ENCODE results near the gene SLC12A4.
"Not testable (repeated sequence)": the region's sequence is repeated elsewhere in the genome, so short reads cannot be mapped to it uniquely, and the experiment has no call there.

Gene SLC12A4

GRCh38 chr16:67924140-67924906, 44.1 kb downstream of the SLC12A4 start:
- no peak for DNase-seq

GRCh38 chr16:67923414-67924116, 44.9 kb downstream of the SLC12A4 start:
- DNase-seq: no peak

DNA sequence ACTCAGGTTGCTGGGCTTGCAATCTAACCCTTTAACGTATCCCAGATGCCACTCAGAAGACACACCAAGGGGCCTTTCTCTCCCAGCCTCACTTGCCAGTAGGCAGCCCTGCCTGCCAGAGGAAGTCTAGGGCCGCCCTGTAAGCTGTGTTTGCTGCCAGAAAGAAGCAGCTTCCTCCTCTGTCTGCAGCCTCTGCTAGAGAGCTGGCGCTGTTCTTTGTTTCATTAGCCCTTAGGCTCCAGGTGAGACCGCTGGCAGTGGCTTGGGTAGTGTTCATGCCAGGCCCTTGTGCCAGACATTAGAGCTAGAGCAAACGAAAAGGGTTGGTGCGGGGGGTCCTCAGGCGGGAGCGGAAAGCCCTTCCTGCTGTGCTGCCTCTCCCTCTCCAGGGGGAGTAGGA, 45.7 kb downstream of the SLC12A4 start:
- DNase-seq: no peak

DNA sequence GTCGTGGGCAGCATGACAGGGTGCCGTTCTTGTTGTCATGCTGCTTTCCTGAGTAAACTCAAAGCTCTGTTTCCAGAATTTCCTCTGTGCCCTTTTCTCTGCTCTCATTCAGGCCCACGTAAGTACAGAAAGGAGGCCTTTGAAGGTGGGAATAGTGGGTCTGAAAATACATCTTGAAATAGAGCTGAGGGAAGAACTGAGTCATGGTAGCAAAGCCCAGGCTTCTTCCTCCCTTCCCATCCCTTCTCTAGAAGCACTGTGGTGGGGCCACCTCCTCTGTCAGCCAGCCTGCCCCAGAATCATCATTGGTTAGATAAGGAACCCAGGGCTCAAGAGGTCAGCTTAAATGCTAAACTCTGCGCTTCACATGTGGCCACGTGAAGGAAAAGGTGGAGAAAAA, 46.2 kb downstream of the SLC12A4 start:
- DNase-seq: no peak

- no peak for DNase-seq
Measured at GRCh38 chr16:67919622-67920221, 48.7 kb downstream of the SLC12A4 start.

DNA sequence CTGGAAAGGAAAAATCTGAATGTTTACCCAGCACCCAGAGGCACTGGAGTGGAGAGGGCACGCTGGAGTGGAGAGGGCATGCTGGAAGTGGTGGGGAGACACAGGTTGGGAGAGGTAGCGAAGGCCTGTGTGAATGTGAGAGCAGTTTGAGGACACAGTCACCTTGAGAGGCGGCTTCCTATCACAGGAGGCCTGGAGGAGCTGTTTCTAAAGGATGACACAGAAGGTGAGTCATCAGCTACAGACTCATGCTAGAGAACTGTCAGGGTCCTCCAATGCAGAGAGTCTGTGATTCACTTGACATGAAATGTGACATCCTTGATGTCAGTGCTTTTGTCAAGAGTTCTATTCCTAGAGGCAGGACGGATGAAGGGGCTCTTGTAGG, 50.6 kb downstream of the SLC12A4 start:
- DNase-seq: no peak

DNA sequence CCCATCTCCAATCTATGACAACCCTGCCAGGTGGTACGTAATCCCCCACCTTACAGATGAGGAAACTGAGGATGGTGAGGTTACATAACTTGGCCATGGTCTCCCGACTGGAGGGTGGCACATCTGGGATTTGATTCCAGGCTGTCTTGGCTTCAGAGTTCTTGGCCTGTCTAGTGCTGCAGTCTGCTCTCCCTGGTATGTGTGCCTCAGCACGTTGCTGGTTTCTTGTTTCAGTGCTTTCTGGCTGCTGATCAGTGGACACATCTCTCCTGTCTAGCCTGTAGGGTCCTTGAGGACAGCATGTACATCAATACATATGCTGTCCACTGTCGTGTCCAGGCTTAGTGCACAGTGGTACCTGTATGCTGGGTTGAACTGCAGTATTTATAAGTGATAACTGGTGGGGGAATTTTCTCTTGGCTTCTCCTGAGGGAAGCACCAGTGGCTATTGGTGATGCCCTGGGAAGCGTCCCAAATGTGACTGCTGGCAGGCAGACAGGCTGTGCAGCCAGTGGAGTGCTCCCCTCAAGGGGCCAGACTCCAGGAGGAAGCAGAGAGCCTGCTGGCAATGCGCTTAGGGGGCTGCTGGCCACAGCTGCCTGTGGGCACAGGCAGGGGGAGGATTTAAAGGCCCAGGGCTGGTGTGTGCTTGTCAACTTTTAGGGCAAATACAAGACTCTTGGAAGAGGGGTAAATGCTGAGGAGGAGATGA, 51.1 kb downstream of the SLC12A4 start:
- no peak for DNase-seq

GRCh38 chr16:67915831-67916723, 52.4 kb downstream of the SLC12A4 start:
- no peak for DNase-seq

GRCh38 chr16:67915496-67915769, 53.0 kb downstream of the SLC12A4 start:
- DNase-seq: not testable (repeated sequence)

DNA sequence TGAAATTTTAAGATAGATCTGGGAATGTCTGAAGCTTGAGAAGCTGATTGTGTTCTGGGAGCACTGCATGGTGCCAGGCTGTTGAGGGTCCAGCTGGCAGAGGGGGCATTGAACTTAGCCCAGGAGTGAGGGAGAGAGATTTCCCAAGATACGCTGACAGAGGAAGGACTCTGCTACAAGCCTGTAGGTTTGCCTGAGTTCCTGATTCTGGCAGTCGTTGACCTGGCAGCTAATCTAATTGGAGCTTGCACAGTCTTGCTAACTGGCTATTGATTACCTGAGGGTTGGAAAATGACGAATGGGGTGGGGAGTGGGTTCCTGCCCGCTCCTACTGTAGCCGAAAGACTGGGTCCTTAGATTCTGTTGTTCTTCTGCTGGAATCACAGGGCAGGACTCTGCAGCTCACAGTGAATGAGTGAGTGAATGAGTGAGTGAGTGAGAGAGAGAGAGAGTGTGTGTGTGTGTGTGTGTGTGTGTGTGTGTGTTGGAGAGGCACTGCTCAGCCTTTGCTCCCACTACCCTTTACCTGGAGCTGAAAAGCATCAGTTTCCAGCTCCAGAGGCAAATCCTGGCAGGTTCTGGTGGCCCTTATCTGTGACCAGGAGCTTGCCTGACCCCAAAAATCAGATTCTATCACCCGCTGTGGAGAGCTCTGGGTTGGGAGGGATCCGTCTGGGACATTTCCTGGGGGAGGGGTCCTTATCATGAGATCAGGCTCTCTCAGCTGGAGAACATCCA, 53.5 kb downstream of the SLC12A4 start:
- DNase-seq: no peak

DNA sequence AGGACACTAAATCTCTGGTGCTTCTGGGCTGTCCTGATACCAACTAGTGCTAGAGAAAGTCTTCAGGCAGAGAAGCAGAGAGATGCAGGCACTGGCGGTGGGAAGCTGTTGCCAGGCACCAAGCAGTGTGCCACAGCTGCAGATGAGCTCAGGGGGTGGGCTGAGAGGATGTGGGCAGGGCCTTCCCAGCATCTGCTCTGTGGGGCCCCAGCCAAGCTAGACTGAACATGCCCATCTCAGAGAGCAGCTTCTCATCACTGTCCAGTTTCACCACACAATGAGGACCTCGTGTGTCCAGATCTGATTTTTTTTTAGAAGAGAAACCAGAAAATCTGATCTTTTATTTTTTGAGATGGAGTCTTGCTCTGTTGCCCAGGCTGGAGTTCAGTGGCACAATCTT, 58.3 kb downstream of the SLC12A4 start:
- no peak for DNase-seq

GRCh38 chr16:67909056-67909742, 59.2 kb downstream of the SLC12A4 start:
- DNase-seq: no peak

DNA sequence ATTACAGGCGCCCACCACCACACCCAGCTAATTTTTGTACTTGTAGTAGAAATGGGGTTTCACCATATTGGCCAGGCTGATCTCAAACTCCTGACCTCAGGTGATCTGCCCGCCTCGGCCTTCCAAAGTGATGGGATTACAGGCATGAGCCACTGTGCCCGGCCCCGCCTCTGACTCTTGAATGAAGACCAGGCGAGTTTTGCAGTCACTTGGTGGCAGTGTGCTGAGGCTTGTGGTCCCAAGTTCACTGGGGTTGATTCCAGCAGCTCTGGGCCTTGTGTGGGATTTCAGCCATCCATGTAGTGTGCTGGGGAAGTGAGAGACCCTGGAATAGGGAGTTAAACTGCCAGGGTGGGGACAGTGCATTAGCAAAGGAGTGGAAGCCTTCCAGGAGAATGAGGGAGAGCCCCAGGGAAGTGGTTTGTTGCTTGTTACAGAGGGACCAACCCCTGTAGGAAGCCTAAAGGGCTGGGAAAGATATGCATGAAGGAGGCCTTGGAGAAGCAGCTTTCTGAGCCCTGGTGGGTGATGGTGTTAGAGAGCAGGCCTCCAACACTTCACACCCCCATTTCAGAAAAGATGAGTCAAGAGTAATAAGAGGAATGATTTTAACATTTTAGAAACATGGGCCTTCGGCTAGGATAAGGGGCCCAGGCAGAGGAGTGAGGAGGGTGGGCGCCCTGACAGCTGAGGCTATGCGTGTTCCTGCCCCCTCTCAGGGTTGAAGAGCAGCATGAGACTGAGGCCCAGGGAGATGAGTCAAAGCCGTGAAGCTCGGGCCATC, 60.8 kb downstream of the SLC12A4 start:
- DNase-seq: no peak

DNA sequence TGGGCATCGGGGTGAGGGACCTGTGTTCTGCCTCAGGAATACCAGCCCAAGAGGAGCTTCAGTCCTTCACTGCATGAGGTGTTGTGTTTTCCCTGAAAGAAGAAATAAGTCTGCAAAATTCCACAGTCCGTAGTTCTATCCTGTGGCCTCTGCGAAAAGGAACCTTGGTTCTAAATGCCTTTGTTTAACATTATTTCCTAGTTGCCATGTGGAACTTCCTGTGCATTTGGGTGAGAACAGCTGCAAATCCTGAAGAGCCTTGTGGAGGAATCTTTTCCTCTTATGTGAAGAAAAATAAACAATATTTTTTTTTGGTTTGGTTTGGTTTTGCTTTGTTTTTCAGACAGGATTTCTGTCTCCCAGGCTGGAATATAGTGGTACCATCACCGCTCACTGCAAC, 65.6 kb downstream of the SLC12A4 start:
- no peak for DNase-seq

GRCh38 chr16:67901734-67902133, 66.7 kb downstream of the SLC12A4 start:
- DNase-seq: no peak

DNA sequence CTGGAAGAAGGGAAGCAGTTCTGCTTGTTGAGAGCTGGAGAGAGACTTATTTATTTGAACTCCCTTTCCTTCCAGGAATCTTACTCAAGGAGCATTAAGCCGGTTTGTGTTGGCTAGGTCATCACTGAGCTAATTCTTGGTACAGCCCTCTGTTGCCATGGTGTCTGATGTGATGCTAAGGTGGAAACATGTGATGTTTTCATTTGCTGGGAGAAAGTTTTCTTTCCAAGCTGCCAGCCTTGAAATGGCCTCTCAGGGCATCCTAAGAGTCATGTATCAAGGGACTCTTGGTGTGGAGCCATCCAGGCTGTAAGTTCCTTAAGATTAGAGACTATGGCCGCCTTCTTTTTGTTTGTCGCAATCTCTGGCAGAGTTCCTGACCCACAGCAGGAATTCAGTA, 71.2 kb downstream of the SLC12A4 start:
- no peak for DNase-seq

- DNase-seq: no peak
Measured at GRCh38 chr16:67893743-67894399, 74.6 kb downstream of the SLC12A4 start.
